Measurements from ENCODE around the gene ZFYVE9. TPM values are rescaled to one million over a fixed set of nuclear protein-coding genes. Genes with fewer than 3 reads are reported as not detected.

The ZFYVE9 gene
- total and polyA plus RNA-seq, 12 donors = 3.4 to 28.9 (median 22.2) TPM

- intact Hi-C loops (cut with DNase I) = no loop called here
- H3K9me3 ChIP-seq (replicated peaks in 1 of 3) = no peaks in the 10 kb centered on the region
- no peaks in the 10 kb centered on the region for H3K4me1 ChIP-seq (replicated peaks in 1 of 2)
- H3K4me3 ChIP-seq = no peak overlapping the region
- DNase-seq = peak in 1 of 7 donors; percentile 44
- H3K27ac ChIP-seq = no peak overlapping the region
- H3K27me3 ChIP-seq = no peaks in the 10 kb centered on the region
- TF ChIP-seq CTCF (IDR thresholded peaks at IDR 0.05) (no peak), POLR2A (IDR thresholded peaks at IDR 0.05) (no peak)
- H3K36me3 ChIP-seq (replicated peaks in 1 of 2) = peaks cover 0 to 88% of the 10 kb centered on the region in 2 donors
- 91 to 95% (median 92%) methylated on average over 8 of the region's 8 CpGs for WGBS, 4 donors
Observed at GRCh38 chr1:52355436-52355835, 213.5 kb downstream of the ZFYVE9 start.

- 85 to 90% (median 89%) methylated on average over 9 to 11 of the region's 11 CpGs for WGBS, 4 donors
Observed at GRCh38 chr1:52355847-52356505, 214.1 kb downstream of the ZFYVE9 start.

GRCh38 chr1:52356818-52357355 lies 215.0 kb downstream of the ZFYVE9 start:
- WGBS, 4 donors = 88 to 96% (median 93%) methylated on average over 4 to 8 of the region's 8 CpGs
- TF ChIP-seq CTCF (IDR thresholded peaks at IDR 0.05) (no peak), POLR2A (IDR thresholded peaks at IDR 0.05) (no peak)
- no peak overlapping the region for H3K27ac ChIP-seq
- H3K9me3 ChIP-seq (replicated peaks in 1 of 3) = no peaks in the 10 kb centered on the region
- no peak overlapping the region for H3K4me3 ChIP-seq
- H3K27me3 ChIP-seq = no peaks in the 10 kb centered on the region
- DNase-seq = no peak
- no peaks in the 10 kb centered on the region for H3K4me1 ChIP-seq (replicated peaks in 1 of 2)
- intact Hi-C loops (cut with DNase I) = no loop called here
- peaks cover 0 to 100% of the 10 kb centered on the region in 2 donors for H3K36me3 ChIP-seq (replicated peaks in 1 of 2)

More at GRCh38 chr1:52355847-52356505, 214.1 kb downstream of the ZFYVE9 start:
- intact Hi-C loops (cut with DNase I) = no loop called here
- Histone ChIP-seq H3K9me3 (replicated peaks in 1 of 3) (no peaks in the 10 kb centered on the region), H3K27me3 (no peaks in the 10 kb centered on the region), H3K4me3 (no peak overlapping the region), H3K4me1 (replicated peaks in 1 of 2) (no peaks in the 10 kb centered on the region), H3K36me3 (replicated peaks in 1 of 2) (peaks cover 0 to 93% of the 10 kb centered on the region in 2 donors), H3K27ac (no peak overlapping the region)
- DNase-seq = no peak
- TF ChIP-seq POLR2A (IDR thresholded peaks at IDR 0.05) (no peak), CTCF (IDR thresholded peaks at IDR 0.05) (no peak)

GRCh38 chr1:52357397-52357796 lies 215.5 kb downstream of the ZFYVE9 start:
- no peak for DNase-seq
- Histone ChIP-seq H3K27ac (no peak overlapping the region), H3K36me3 (replicated peaks in 1 of 2) (peaks cover 0 to 100% of the 10 kb centered on the region in 2 donors), H3K27me3 (no peaks in the 10 kb centered on the region), H3K4me3 (no peak overlapping the region), H3K4me1 (replicated peaks in 1 of 2) (no peaks in the 10 kb centered on the region), H3K9me3 (replicated peaks in 1 of 3) (no peaks in the 10 kb centered on the region)
- WGBS, 4 donors = 92 to 97% (median 95%) methylated on average over 9 of the region's 9 CpGs
- intact Hi-C loops (cut with DNase I) = no loop called here
- TF ChIP-seq CTCF (IDR thresholded peaks at IDR 0.05) = no peak
- no peak for TF ChIP-seq POLR2A (IDR thresholded peaks at IDR 0.05)

All from adrenal gland (tissue), 12 donors.